ENCODE data around the gene ERBB4. TPM values are rescaled to one million over a fixed set of nuclear protein-coding genes. Genes with fewer than 3 reads are reported as not detected.

ERBB4 gene
- total RNA-seq, 1 donor from 2014 or later = 2.8 TPM

DNA sequence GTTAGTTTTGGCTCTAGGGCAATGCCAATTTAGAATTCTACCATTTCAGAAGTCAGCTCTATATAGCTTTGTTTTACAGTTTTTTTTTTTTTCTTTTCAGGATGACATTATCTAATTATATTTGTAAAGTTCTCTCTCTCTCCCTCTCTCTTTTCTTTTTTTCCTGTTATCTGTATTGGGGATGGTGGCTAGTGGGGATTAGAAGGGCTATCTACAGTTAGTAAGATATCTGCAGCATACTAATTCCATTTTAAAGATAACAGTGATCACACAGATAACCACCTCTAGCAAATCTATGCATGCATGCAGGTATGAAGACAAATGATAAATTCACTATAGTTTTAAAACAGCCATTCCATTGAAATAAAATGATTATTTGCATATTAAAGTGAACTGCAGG lies 438.9 kb downstream of the ERBB4 start:
- no peaks in the 10 kb centered on the region for H3K9me3 Mint-ChIP-seq (ENCODE audit: unreplicated experiment)
- DNase-seq (ENCODE audit: extremely low spot score, unreplicated experiment) = no peak
- TF ChIP-seq, protein P1, sequence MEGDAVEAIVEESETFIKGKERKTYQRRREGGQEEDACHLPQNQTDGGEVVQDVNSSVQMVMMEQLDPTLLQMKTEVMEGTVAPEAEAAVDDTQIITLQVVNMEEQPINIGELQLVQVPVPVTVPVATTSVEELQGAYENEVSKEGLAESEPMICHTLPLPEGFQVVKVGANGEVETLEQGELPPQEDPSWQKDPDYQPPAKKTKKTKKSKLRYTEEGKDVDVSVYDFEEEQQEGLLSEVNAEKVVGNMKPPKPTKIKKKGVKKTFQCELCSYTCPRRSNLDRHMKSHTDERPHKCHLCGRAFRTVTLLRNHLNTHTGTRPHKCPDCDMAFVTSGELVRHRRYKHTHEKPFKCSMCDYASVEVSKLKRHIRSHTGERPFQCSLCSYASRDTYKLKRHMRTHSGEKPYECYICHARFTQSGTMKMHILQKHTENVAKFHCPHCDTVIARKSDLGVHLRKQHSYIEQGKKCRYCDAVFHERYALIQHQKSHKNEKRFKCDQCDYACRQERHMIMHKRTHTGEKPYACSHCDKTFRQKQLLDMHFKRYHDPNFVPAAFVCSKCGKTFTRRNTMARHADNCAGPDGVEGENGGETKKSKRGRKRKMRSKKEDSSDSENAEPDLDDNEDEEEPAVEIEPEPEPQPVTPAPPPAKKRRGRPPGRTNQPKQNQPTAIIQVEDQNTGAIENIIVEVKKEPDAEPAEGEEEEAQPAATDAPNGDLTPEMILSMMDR (IDR thresholded peaks at IDR 0.05) = no peak
- H3K4me1 Mint-ChIP-seq (ENCODE audit: unreplicated experiment) = peaks cover 6% of the 10 kb centered on the region
- H3K36me3 Mint-ChIP-seq (ENCODE audit: unreplicated experiment) = no peaks in the 10 kb centered on the region
- H3K27ac Mint-ChIP-seq (ENCODE audit: unreplicated experiment) = no peak overlapping the region
- H3K27me3 Mint-ChIP-seq (ENCODE audit: unreplicated experiment) = no peaks in the 10 kb centered on the region
- no peak overlapping the region for H3K4me3 Mint-ChIP-seq (ENCODE audit: unreplicated experiment)

DNA sequence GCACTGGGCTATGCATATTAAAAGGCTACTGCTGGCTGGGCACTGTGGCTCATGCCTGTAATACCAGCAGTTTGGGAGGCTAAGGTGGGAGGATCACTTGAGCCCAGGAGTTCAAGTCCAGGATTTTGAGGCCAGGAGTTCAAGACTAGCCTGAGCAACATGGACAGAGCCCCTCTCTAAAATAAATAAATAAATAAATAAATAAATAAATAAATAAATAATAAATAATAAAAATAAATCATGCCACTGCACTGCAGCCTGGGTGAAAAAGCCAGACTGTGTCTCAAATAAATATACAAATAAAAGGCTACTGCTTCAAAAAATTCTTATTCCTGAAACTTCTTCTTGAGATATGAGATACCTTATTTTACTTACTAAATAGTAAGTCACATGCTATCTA lies 439.6 kb downstream of the ERBB4 start:
- TF ChIP-seq, protein P1 (IDR thresholded peaks at IDR 0.05) = no peak
- Mint-ChIP-seq H3K4me3 (ENCODE audit: unreplicated experiment) (no peak overlapping the region), H3K36me3 (ENCODE audit: unreplicated experiment) (no peaks in the 10 kb centered on the region), H3K9me3 (ENCODE audit: unreplicated experiment) (no peaks in the 10 kb centered on the region), H3K27ac (ENCODE audit: unreplicated experiment) (no peak overlapping the region), H3K27me3 (ENCODE audit: unreplicated experiment) (no peaks in the 10 kb centered on the region), H3K4me1 (ENCODE audit: unreplicated experiment) (peaks cover 6% of the 10 kb centered on the region)
- no peak for DNase-seq (ENCODE audit: extremely low spot score, unreplicated experiment)

DNA sequence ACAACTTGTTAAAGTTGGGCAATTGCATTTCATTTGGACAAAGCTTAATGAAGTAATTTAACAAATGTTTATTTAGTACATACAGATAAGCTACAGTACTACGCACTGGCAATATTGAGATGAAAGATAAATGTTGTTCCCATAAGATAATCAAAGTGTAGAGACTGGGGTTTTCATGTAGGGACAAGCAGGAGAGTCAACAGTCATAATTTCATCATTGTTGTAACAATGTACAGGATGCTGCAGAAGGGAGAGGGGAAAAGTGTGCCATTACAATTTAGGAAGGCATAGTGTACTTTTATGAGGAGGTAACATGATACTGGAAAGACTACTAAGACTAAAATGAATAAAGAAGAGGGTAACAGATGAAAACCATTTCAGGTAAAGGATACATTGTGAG lies 441.6 kb downstream of the ERBB4 start:
- no peak for DNase-seq (ENCODE audit: extremely low spot score, unreplicated experiment)
- Mint-ChIP-seq H3K9me3 (ENCODE audit: unreplicated experiment) (no peaks in the 10 kb centered on the region), H3K36me3 (ENCODE audit: unreplicated experiment) (no peaks in the 10 kb centered on the region), H3K4me3 (ENCODE audit: unreplicated experiment) (no peak overlapping the region), H3K4me1 (ENCODE audit: unreplicated experiment) (peaks cover 6% of the 10 kb centered on the region), H3K27ac (ENCODE audit: unreplicated experiment) (no peak overlapping the region), H3K27me3 (ENCODE audit: unreplicated experiment) (no peaks in the 10 kb centered on the region)
- TF ChIP-seq, protein P1 (IDR thresholded peaks at IDR 0.05) = no peak

DNA sequence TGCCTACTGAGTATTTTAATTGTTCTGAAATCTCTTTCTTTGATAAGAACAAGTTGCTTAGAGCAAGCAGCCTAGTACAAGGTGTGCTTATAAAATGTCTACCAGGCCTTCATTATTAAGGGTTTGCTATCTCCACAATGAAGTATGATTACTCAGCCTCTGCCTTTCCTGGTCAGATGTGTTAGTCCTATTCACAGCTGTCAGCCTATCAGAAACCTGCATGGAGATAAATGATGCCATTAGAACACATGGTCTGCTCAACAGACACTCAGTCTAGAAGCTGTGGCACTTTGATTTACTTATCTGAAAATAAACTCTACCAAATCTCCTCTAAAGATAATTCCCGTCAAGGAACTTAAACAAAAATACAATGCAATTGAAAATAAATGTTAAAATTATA lies 448.7 kb downstream of the ERBB4 start:
- Mint-ChIP-seq H3K27me3 (ENCODE audit: unreplicated experiment) (no peaks in the 10 kb centered on the region), H3K9me3 (ENCODE audit: unreplicated experiment) (no peaks in the 10 kb centered on the region), H3K4me3 (ENCODE audit: unreplicated experiment) (no peak overlapping the region), H3K36me3 (ENCODE audit: unreplicated experiment) (no peaks in the 10 kb centered on the region), H3K4me1 (ENCODE audit: unreplicated experiment) (peaks cover under 1% of the 10 kb centered on the region), H3K27ac (ENCODE audit: unreplicated experiment) (no peak overlapping the region)
- TF ChIP-seq, protein P1 (IDR thresholded peaks at IDR 0.05) = no peak
- DNase-seq (ENCODE audit: extremely low spot score, unreplicated experiment) = no peak

DNA sequence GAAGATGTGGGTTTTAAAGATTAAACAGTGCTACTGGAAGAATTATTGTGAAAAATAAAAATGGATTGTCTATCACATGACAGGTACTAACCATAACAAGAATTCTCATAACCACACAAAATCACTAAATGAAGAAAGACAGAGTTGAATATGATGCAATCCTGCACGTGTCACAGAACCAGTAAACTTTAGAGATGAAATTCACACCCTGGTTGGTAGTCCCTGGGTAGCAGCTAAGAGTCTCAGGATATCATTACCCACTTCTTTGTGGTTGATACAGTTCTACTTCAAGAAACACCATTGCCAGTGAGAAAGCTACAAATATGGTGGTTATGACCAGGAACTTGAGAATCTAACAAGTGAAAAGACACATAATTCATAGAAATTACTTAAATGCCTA lies 450.2 kb downstream of the ERBB4 start:
- H3K4me3 Mint-ChIP-seq (ENCODE audit: unreplicated experiment) = no peak overlapping the region
- DNase-seq (ENCODE audit: extremely low spot score, unreplicated experiment) = no peak
- no peaks in the 10 kb centered on the region for H3K36me3 Mint-ChIP-seq (ENCODE audit: unreplicated experiment)

More for the DNA sequence above, 450.2 kb downstream of the ERBB4 start:
- no peak overlapping the region for H3K27ac Mint-ChIP-seq (ENCODE audit: unreplicated experiment)
- no peaks in the 10 kb centered on the region for H3K9me3 Mint-ChIP-seq (ENCODE audit: unreplicated experiment)
- no peaks in the 10 kb centered on the region for H3K4me1 Mint-ChIP-seq (ENCODE audit: unreplicated experiment)
- TF ChIP-seq, protein P1 (IDR thresholded peaks at IDR 0.05) = no peak
- H3K27me3 Mint-ChIP-seq (ENCODE audit: unreplicated experiment) = no peaks in the 10 kb centered on the region
